A549 treated with CORT108297 at 1 μM for 4 hours (cell line): ENCODE data around the gene NAPEPLD. TPM values are rescaled to one million over a fixed set of nuclear protein-coding genes. Genes with fewer than 3 reads are reported as not detected.

Source experiments
- total RNA-seq: library from RNA; stranded (reverse); fragments of 200-300 nt; extraction: Qiagen RNA extraction; gene quantifications from 5 replicates; pipeline ENCODE4 v1.2.3, GENCODE V29; 2022

NAPEPLD gene
- 2.9 to 4.5 TPM (median 3.6 TPM) in 5 replicates for total RNA-seq

DNA sequence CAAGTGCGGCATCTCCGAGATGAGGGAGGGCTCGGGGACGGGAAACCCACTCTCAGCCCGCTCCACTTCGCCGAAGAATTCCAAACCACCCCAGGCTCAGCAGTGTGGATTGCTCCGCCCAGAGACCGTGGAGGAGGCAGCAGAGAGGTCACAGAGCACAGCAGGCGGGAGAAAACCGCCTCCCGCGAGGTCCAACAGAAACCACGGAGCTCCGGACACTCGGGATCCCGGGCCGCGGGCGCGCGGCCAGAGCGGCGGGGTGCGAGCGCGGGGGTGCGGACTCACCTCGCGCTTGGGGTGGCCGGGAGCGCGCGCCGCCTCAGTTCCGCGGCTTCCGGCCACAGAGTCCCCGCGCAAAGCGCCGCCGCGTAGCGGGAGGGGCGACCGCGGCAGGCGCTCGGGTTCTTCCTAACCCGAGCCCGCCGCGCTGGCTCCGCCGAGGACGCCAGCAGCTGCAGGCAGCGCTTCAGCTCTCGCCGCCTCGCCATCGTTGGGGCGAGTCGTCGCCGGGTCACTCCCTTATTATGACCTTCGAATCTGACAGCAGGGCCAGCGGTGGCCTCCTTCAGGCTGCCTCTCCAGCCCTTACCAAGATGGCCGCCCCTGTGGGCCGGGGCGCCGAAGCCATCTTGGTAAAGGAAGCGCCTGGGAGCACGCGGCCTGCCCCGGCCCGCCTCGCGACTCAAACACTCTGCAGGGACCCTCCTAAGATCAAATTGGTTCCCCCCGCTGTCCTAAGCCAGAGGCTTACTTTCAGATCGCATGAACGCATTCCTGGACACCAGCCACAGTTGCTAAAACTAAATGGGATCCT, at the start of gene NAPEPLD:
TSS of gene NAPEPLD (minus strand) at position 106 of the 814 bp plus-strand sequence. CDS start 20,323 bp downstream, outside the sequence.

GRCh38 chr7:103074519-103075336, 74.2 kb downstream of the NAPEPLD start, which contains the start of the genes ARMC10 and FBXL13:
Gene ARMC10, plus strand, starts transcription at chr7:103075140. Its CDS starts 133 bp downstream, at chr7:103075273.
Gene FBXL13, minus strand, starts transcription at chr7:103074796.

Other genes starting within 250 kb of the NAPEPLD start
- gene LRRC17, start 236.1 kb downstream of the NAPEPLD start, total RNA-seq, result 0.03 to 0.16 TPM (median 0.11 TPM) in 4 of 5 replicates, not detected in the other
- gene FBXL13, start 74.3 kb downstream of the NAPEPLD start, total RNA-seq, result 0.26 to 0.88 TPM (median 0.61 TPM) in 5 replicates
- gene ARMC10, start 74.0 kb downstream of the NAPEPLD start, total RNA-seq, result 30.1 to 39.5 TPM (median 37.1 TPM) in 5 replicates
- gene PMPCB, start 148.3 kb upstream of the NAPEPLD start, total RNA-seq, result 62.3 to 74.0 TPM (median 65.1 TPM) in 5 replicates
- 37.3 to 56.8 TPM (median 41.9 TPM) in 5 replicates for gene DNAJC2, start 195.7 kb upstream of the NAPEPLD start, total RNA-seq
- 150 to 206 TPM (median 151 TPM) in 5 replicates for gene PSMC2, start 198.5 kb upstream of the NAPEPLD start, total RNA-seq